Skeletal muscle satellite cell (primary cell): ENCODE measurements around the gene PCCA.
A peak's percentile ranks its signal among the peaks of the same experiment; 100 is the strongest.

Source experiments
- H3K27me3 ChIP-seq: 2 replicates; pipeline ENCODE4 v1.7.0; 2013; ENCODE audit warnings: low read length; ENCODE audit not compliant: control insufficient read depth, insufficient read depth
- H3K36me3 ChIP-seq: 2 replicates; pipeline ENCODE4 v1.7.0; 2013; ENCODE audit warnings: mild to moderate bottlenecking, control low read depth, low read length; ENCODE audit not compliant: insufficient read depth
- H3K4me1 ChIP-seq: 2 replicates; pipeline ENCODE4 v1.7.0; 2013; ENCODE audit warnings: low read length; ENCODE audit not compliant: control insufficient read depth, insufficient read depth
- H3K4me2 ChIP-seq: 2 replicates; pipeline ENCODE4 v1.7.0; 2013; ENCODE audit warnings: mild to moderate bottlenecking, low read length
- H3K4me3 ChIP-seq: 2 replicates; pipeline ENCODE4 v1.7.0; 2013; ENCODE audit warnings: low read length
- H3K9ac ChIP-seq: 2 replicates; pipeline ENCODE4 v1.7.0; 2013; ENCODE audit warnings: mild to moderate bottlenecking, low read depth, low read length, moderate library complexity
- H3K9me3 ChIP-seq: replicated peaks from 2 replicates; pipeline ENCODE4 v1.7.0; 2013; ENCODE audit warnings: mild to moderate bottlenecking, control low read depth, low read length

Gene PCCA

GRCh38 chr13:100197591-100198365 is 108.9 kb downstream of the PCCA start:
- Histone ChIP-seq H3K27me3 (no peaks in the 10 kb centered on the region), H3K36me3 (no peaks in the 10 kb centered on the region), H3K4me2 (no peak overlapping the region), H3K4me1 (no peaks in the 10 kb centered on the region), H3K4me3 (no peak overlapping the region), H3K9ac (no peak overlapping the region), H3K9me3 (no peaks in the 10 kb centered on the region)

GRCh38 chr13:100203696-100204367 is 114.9 kb downstream of the PCCA start:
- peak overlapping the region; percentile 33 for H3K4me2 ChIP-seq
- no peaks in the 10 kb centered on the region for H3K36me3 ChIP-seq
- H3K27me3 ChIP-seq, result no peaks in the 10 kb centered on the region
- peaks cover 12% of the 10 kb centered on the region for H3K4me1 ChIP-seq
- no peak overlapping the region for H3K4me3 ChIP-seq
- no peaks in the 10 kb centered on the region for H3K9me3 ChIP-seq
- H3K9ac ChIP-seq, result no peak overlapping the region

GRCh38 chr13:100208002-100208401 is 119.1 kb downstream of the PCCA start:
- H3K27me3 ChIP-seq, result no peaks in the 10 kb centered on the region
- H3K9ac ChIP-seq, result no peak overlapping the region
- H3K36me3 ChIP-seq, result no peaks in the 10 kb centered on the region
- no peak overlapping the region for H3K4me3 ChIP-seq
- no peak overlapping the region for H3K4me2 ChIP-seq
- no peaks in the 10 kb centered on the region for H3K9me3 ChIP-seq
- H3K4me1 ChIP-seq, result peaks cover 38% of the 10 kb centered on the region

- no peaks in the 10 kb centered on the region for H3K9me3 ChIP-seq
- no peak overlapping the region for H3K4me2 ChIP-seq
- no peak overlapping the region for H3K4me3 ChIP-seq
- no peak overlapping the region for H3K9ac ChIP-seq
- H3K4me1 ChIP-seq, result peaks cover 33% of the 10 kb centered on the region
- H3K36me3 ChIP-seq, result no peaks in the 10 kb centered on the region
- no peaks in the 10 kb centered on the region for H3K27me3 ChIP-seq
Observed at GRCh38 chr13:100208626-100209025, 119.7 kb downstream of the PCCA start.

- Histone ChIP-seq H3K4me3 (no peak overlapping the region), H3K4me2 (peak overlapping the region; percentile 20), H3K9ac (no peak overlapping the region), H3K9me3 (no peaks in the 10 kb centered on the region), H3K27me3 (no peaks in the 10 kb centered on the region), H3K36me3 (no peaks in the 10 kb centered on the region), H3K4me1 (peaks cover 34% of the 10 kb centered on the region)
Observed at GRCh38 chr13:100209857-100210825, 121.2 kb downstream of the PCCA start.

GRCh38 chr13:100211016-100211710 is 122.3 kb downstream of the PCCA start:
- peaks cover 36% of the 10 kb centered on the region for H3K4me1 ChIP-seq
- no peak overlapping the region for H3K4me3 ChIP-seq
- no peaks in the 10 kb centered on the region for H3K9me3 ChIP-seq
- H3K36me3 ChIP-seq, result no peaks in the 10 kb centered on the region
- no peaks in the 10 kb centered on the region for H3K27me3 ChIP-seq
- H3K9ac ChIP-seq, result no peak overlapping the region
- peak overlapping the region; percentile 20 for H3K4me2 ChIP-seq

GRCh38 chr13:100212904-100213553 is 124.1 kb downstream of the PCCA start:
- H3K4me2 ChIP-seq, result no peak overlapping the region
- H3K4me3 ChIP-seq, result no peak overlapping the region
- no peak overlapping the region for H3K9ac ChIP-seq
- H3K27me3 ChIP-seq, result no peaks in the 10 kb centered on the region
- no peaks in the 10 kb centered on the region for H3K9me3 ChIP-seq
- H3K4me1 ChIP-seq, result peaks cover 36% of the 10 kb centered on the region
- H3K36me3 ChIP-seq, result no peaks in the 10 kb centered on the region

GRCh38 chr13:100213576-100213975 is 124.7 kb downstream of the PCCA start:
- H3K9ac ChIP-seq, result no peak overlapping the region
- H3K4me2 ChIP-seq, result no peak overlapping the region
- no peak overlapping the region for H3K4me3 ChIP-seq
- H3K4me1 ChIP-seq, result peaks cover 36% of the 10 kb centered on the region
- no peaks in the 10 kb centered on the region for H3K9me3 ChIP-seq
- no peaks in the 10 kb centered on the region for H3K36me3 ChIP-seq
- H3K27me3 ChIP-seq, result no peaks in the 10 kb centered on the region

GRCh38 chr13:100214886-100215285 is 126.0 kb downstream of the PCCA start:
- Histone ChIP-seq H3K27me3 (no peaks in the 10 kb centered on the region), H3K4me3 (no peak overlapping the region), H3K9me3 (no peaks in the 10 kb centered on the region), H3K4me2 (no peak overlapping the region), H3K4me1 (peaks cover 35% of the 10 kb centered on the region), H3K9ac (no peak overlapping the region), H3K36me3 (no peaks in the 10 kb centered on the region)

- Histone ChIP-seq H3K9me3 (no peaks in the 10 kb centered on the region), H3K4me3 (no peak overlapping the region), H3K9ac (no peak overlapping the region), H3K4me1 (no peaks in the 10 kb centered on the region), H3K27me3 (no peaks in the 10 kb centered on the region), H3K36me3 (no peaks in the 10 kb centered on the region), H3K4me2 (no peak overlapping the region)
Observed at GRCh38 chr13:100221166-100221565, 132.3 kb downstream of the PCCA start.
